ENCODE results near the gene SLC30A5.

SLC30A5 gene

GRCh38 chr5:69074664-69075521, 18.9 kb upstream of the SLC30A5 start:
- TF ChIP-seq, protein P1, sequence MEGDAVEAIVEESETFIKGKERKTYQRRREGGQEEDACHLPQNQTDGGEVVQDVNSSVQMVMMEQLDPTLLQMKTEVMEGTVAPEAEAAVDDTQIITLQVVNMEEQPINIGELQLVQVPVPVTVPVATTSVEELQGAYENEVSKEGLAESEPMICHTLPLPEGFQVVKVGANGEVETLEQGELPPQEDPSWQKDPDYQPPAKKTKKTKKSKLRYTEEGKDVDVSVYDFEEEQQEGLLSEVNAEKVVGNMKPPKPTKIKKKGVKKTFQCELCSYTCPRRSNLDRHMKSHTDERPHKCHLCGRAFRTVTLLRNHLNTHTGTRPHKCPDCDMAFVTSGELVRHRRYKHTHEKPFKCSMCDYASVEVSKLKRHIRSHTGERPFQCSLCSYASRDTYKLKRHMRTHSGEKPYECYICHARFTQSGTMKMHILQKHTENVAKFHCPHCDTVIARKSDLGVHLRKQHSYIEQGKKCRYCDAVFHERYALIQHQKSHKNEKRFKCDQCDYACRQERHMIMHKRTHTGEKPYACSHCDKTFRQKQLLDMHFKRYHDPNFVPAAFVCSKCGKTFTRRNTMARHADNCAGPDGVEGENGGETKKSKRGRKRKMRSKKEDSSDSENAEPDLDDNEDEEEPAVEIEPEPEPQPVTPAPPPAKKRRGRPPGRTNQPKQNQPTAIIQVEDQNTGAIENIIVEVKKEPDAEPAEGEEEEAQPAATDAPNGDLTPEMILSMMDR (conservative IDR thresholded peaks at IDR 0.05), result no peak
- TF ChIP-seq ZFX (IDR thresholded peaks at IDR 0.05), result no peak
- H3K27ac ChIP-seq, result no peak overlapping the region

DNA sequence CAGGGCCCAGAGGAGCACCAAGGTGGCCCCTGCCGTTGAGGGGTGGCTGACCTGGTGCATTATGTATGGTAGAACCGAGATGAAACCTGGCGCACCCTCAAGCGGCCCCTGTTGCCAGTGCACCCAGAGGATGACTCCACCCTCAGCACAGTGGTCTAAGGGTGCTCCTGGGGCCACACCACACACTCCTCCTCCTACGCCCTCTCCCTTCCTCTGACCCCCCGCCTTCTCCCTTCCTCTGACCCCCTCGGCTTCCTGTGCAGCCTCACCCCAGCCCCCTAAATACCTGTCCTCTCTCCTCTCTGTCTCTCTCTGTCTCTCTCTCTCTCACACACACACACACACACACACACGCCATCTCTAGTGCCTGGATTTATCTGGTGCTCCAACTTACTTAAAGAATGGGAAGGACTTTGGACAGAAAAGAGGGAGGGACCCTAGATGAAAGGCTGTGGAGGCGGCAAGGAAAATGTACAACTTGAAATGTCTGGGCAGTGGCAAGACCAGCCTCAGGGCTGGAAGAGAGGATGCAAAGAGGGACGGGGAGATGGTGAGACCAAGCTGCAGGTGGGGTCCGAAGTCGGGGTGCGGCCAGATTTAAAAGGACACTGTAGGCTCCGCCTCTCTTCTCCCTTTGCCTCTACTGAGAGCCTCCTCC, 18.2 kb upstream of the SLC30A5 start:
- no peak overlapping the region for H3K27ac ChIP-seq
- TF ChIP-seq, protein P1 (conservative IDR thresholded peaks at IDR 0.05), result no peak
- no peak for TF ChIP-seq ZFX (IDR thresholded peaks at IDR 0.05)

- TF ChIP-seq, protein P1 (conservative IDR thresholded peaks at IDR 0.05), result no peak
- no peak for TF ChIP-seq ZFX (IDR thresholded peaks at IDR 0.05)
- H3K27ac ChIP-seq, result no peak overlapping the region
Observed at GRCh38 chr5:69078921-69079540, 14.8 kb upstream of the SLC30A5 start.

GRCh38 chr5:69079556-69079955, 14.3 kb upstream of the SLC30A5 start:
- no peak overlapping the region for H3K27ac ChIP-seq
- TF ChIP-seq ZFX (IDR thresholded peaks at IDR 0.05), result no peak
- TF ChIP-seq, protein P1 (conservative IDR thresholded peaks at IDR 0.05), result no peak

DNA sequence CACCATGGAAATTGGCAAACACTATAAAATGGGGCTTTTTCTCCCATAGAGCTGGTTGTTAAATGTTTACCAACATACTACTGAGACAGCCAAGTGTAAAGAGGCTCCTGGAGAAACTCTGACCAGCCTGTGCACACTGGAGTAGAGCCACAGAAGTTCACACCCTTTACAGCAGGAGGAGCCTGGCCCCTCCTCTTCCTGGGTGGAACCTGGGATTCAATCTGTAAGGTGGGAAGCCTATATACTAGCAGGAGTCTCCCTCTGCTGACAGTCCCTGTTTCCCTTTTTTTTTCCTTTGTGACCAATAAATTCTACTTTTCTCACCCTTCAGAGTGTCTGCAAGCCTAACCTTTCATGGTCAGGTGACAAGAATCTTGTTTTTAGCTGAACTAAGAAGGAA, 10.4 kb upstream of the SLC30A5 start:
- TF ChIP-seq ZFX (IDR thresholded peaks at IDR 0.05), result no peak
- TF ChIP-seq, protein P1 (conservative IDR thresholded peaks at IDR 0.05), result peak; percentile 33
- no peak overlapping the region for H3K27ac ChIP-seq

GRCh38 chr5:69084195-69084594, 9.6 kb upstream of the SLC30A5 start:
- TF ChIP-seq ZFX (IDR thresholded peaks at IDR 0.05), result no peak
- TF ChIP-seq, protein P1 (conservative IDR thresholded peaks at IDR 0.05), result no peak
- no peak overlapping the region for H3K27ac ChIP-seq

GRCh38 chr5:69084903-69085302, 8.9 kb upstream of the SLC30A5 start:
- TF ChIP-seq, protein P1 (conservative IDR thresholded peaks at IDR 0.05), result no peak
- TF ChIP-seq ZFX (IDR thresholded peaks at IDR 0.05), result no peak
- H3K27ac ChIP-seq, result no peak overlapping the region

Measured in C4-2B (cell line).